HG03280 (cell line): ENCODE measurements around the gene BGLAP.

Experiments used
- ATAC-seq: cut with Tn5 transposase; IDR thresholded peaks from one replicate; pipeline ENCODE4 v1.9.1; 2021; ENCODE audit warnings: mild to moderate bottlenecking, moderate library complexity; ENCODE audit not compliant: unreplicated experiment

The BGLAP gene

DNA sequence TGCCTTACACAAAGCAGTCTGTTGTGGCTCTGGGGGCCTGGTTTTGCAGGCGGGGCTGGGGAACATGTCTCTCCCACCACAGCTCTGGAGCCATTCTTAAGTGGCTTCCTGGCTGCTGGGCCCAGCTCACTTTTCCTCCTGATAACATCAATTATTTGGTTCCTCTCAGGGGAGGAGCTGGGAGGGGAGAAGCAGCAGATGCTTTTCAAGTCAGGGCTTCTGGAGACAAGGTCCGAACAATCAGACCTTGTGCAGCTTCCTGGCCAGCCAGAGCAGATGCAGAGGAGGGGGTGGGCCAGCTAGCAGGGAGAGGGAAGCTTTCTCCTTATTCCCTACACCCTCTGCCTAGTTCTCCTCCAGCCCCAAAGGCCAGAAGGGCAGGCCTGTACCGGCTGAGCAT is 9.5 kb downstream of the BGLAP start:
- no peak for ATAC-seq

DNA sequence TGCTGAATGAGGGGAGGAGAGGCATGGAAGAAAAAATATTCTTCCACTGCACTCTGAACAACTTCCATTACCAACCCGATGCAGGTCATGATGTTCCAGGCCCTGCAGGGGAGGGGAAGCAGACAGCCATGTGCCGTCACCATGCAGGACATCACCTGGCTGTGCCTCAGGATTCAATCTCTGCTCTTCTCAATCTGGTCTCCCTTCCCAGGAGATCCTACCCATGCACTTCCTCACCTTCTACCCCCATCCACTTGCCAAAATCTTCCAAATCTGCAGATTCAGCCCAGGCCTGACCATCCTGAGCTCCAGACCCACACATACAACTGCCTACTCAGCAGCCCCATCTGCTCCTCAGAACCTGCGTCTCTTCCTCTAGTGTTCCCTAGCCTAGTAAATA is 11.7 kb downstream of the BGLAP start:
- no peak for ATAC-seq

DNA sequence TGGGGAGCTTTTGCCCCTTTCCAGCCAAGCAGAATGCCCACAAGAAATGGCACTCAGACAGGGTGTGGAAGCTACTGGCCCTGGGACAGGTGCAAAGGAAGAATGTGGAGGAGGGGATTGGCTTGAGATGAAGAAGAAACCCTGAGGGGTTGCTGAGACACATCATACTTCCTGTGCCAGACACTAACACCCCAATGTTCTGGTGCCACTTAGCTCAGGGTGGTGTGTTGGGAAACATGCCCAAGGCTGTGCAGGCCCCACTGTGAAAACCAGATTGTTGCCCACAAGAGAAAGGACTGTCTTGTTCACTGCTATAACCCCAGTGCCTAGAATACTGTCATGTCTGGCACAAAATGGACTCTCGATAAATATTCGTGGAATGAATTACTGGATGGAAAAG is 15.7 kb downstream of the BGLAP start:
- no peak for ATAC-seq

DNA sequence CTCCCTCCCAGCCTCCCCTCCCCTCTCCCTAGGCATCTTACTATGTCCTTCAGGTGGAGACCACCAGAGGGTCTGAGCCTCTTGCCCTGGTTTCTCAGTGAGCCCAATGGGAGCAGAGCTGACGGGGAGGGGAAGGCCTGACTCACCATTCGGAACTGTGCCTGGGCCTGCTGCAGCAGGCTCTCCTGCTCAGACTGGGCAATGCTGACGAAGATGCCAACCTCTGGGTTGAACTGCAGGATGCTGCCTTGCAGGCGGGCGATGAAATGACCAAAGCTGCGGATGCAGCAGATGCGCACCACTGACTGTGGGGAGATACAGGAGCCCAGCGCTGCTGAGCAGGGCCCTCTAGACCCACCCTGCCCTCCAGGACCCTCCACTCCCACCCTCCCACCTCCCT is 16.9 kb downstream of the BGLAP start:
- no peak for ATAC-seq

DNA sequence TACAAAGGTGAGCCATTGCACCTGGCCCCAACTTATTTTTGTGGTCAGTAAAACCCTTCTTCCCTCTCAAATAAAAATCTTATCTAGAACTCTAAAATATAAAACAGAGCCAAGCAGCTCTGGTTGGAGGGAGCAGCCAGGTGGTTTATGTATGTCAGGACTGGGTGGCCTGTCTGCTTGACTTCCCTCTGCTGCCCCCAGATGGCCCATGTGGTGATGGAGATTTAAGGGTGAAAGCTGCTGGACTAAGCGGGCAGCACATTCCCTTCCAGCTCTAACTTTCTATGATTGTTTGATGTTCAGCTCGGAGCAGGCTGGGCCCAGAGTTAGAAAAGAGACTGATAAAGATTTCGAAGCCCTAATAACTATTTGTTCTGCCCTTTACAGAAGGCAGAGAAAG is 17.8 kb downstream of the BGLAP start:
- ATAC-seq = no peak

DNA sequence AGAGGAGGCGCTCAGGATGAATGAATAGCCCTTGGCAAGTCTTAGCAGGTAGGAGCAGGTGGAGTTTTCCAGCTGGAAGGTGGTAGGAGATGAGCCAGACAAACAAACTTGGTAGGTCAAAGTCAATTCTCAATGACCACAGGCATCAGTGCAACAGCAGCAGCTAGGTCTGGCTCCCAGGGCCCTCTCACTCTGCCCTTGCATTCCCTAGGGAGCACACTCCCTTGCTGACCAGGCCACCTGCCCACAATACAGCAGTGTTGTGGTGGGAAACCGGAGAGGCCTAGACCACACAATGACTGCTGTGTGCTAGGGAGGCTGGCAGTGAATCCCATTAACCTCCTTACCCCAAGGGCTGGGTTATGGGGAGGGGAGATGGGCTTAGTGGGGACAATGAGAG is 18.9 kb downstream of the BGLAP start:
- ATAC-seq = no peak

DNA sequence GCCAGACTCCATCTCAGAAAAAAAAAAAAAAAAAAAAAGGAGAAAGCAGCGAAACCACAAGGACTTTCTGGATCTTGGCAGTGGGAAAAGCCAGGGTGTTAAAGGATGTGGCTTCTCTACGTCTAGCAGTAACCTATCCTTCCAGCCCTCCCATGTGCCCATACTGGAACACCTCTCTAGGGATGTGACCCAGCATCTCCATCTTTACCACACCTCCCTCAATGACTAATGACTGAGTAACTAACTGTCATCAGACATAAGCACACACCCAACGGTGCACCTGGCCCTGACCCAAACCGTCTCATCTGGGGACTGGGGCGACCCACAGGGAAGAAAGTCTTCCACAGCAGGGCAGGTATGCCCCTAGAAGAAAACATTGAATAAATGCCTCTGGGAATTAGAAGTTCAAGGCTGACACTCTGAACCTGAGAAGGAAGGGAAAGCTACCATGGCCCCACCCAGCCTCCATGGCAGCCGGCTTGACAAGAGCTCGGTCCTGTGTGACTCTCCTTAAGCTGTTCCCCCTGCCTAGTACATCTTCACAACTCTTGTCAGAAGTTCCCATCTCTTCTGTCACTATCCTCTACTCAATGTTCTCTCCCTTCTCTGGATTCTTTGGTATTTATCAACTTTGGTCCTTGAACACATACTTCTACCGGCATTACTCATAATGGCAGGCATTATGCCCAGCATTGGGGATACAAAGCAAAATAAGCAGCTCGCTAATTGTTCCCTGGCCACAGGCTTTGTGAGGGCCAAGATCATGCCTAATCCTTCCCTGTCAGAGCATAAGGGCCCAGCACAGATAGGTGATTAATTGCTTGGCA is 20.7 kb downstream of the BGLAP start:
- no peak for ATAC-seq

DNA sequence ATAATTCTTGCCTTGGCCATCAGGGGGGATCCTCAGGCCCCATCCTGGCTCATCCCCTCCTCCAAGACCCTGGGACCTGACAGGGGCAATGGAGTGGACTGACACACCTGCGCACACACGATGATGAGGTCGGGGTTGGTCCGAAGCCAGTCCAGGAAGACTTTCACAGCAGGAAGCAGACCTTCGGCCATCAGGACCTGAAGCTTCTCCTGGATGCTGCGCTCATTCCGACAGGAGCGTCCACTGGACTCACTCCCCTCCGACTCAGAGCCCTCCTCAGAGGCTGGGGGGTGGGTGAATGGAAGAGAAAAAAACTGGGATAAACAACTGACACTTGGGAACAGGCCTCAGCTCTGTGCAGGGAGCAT is 21.3 kb downstream of the BGLAP start:
- no peak for ATAC-seq

DNA sequence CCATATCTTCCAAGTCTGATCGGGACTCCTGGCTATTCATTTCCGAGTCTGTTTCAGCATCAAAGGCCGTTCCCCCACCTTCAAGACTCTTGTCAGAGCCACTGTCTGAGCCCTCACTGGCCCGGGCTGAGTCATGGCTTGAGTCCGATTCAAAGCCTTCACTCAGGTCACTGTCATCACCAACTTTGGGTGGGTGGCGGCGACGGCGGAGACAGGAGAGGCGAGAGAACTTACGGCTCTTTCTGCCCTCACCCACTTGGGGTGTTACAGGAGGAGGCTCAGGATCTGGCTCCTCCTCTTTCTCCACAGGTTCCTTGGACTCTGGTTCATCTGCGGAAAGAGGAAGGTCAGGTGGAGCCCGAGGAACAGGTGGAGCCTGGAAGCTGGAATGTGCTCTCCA is 24.1 kb downstream of the BGLAP start:
- no peak for ATAC-seq

DNA sequence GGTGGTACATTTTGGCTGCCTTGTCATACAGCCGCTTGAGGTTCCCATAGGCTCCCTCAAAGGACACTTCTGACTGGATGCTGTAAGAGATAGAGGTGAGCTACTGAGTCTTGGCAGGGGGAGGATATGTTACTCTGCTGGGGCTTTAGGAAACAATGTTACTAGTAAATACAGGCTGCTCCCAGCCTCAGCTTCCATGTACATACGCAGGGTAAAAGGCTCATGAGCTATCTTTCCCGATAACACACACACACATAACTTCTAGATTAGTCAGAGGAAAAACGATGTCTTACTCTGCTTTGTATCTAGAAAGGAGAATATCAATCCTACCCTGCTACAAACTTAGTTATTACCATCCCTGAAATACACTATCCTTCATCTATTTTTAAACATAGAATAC is 26.4 kb downstream of the BGLAP start:
- ATAC-seq = no peak

DNA sequence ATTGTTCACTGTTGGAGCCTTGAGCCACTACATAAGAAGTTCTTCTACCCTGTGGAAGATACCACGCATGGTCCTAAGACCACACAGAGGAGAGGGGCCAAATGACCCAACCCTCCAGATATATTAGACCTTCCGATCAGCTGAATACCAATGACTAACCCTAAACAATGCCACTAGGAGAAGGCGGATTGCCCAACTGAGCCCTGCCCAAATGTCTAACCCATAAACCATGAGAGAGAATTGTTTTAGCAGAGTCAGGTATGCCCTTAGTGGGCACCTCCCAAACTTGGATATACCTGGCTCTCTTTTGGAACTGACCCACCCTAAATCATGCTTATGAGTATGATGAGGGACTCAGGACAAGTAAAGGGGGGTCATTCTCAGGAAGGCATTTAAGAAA is 28.3 kb downstream of the BGLAP start:
- ATAC-seq = no peak

DNA sequence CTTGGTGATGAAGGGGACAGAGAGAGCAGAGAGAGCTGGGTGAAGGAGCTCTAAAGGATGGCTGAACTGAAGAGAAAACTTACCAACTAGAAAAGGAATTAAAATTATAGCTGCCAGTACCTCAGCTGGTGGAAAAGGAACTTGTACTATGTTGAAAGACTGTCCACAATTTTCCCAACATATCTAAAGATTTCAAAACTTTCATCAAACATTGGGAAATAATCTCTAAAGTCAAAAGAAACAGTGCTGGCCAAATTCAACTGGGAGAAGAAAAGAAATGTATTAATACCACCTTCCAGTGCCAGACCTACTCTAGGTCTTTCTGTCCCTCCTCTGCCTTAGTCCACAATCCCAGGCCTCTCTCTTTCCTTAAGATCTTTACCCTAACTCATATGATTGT is 34.5 kb downstream of the BGLAP start:
- no peak for ATAC-seq

DNA sequence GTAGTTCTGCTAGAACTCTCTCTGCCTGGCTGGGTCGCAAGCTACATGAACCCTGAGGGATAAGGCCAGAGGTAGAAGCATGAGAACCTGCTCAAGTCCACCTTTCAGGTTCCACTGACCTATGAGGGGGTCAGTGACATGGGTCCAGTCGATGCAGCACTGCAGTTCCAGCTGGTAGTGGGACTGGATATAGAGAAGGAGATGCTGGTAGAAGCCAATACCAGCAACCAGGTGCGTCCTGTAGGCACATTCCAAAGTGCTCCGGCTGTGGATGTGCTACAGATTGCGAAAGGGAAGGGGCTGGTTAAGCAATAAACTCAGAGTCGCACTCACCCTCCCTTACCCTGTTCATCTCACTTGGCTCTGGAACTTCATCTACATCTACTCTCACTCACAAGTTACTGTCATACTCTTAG is 35.0 kb downstream of the BGLAP start:
- no peak for ATAC-seq

DNA sequence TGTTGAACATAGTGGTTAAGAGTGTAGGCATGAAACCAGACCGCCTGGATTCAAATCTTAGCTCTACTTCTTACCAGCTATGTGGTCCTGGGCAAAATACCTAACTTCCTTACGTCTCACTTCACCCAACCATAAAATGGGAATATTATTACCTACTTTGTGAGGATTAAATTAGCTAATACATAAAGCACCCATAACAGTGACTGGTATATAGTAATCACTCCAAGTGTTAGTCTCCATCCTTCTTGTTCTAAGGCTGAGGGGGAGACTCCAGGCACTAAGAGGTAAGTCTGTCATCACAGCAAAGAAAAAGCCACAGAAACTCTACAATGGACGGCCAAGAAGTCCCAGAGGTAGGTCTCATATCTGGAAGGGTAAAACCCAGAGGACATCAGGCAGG is 37.9 kb downstream of the BGLAP start:
- no peak for ATAC-seq

DNA sequence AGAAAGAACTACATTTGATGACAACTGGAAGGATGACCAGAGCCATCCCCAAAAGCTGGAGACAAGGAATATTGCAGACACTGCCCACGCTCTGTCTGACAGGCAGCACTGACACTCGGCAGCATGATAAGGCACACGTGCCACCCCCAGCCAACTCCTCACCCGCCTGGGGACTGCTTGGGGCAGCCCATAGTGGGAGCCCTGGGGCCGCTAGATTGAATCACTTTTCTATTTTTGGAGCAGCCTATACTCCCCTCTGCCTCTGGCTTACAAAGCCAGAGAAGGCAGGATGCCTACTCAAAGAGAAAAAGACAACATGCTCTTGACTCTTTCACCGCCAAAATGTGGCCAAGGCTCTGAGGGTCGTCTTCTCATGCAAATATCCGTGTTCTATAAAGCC is 39.3 kb downstream of the BGLAP start:
- peak; percentile 43 for ATAC-seq

DNA sequence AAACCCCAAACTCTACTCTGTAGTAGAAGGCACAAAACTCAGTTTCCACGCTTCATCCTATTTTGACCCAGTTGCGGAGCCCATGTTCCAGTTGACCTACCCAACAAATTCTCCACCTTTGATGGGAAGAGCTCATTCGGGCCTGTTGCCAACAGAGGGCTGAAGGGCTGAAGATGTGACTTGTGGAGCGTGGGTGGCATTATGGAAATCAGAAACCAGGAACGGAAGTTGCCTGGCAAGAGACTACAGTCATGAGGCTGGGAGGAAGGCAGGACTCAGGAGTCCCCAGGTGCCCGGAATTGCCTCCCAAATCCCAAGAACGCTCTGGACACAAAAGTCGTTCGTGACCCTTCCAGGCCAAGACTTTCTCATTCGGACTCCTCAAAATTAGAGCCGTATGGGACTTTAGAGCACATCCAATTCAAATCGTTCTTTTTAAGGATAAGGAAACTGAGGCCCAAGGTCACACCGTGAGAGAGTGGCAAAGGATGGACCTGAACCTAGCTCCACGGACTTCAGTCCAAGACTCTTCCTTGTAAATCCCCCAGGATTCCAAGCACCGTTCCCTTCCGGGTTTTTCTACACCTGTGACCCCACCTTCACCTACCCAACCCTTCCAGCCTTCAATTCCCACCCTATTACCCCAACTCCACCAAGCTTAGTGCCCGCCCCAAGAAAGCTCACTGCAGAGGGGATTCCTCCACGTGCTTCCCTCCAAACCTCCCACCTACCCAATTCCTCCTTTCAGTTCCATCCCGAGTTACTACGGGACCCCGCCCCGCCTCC is 39.9 kb downstream of the BGLAP start:
- peak; percentile 11 for ATAC-seq

DNA sequence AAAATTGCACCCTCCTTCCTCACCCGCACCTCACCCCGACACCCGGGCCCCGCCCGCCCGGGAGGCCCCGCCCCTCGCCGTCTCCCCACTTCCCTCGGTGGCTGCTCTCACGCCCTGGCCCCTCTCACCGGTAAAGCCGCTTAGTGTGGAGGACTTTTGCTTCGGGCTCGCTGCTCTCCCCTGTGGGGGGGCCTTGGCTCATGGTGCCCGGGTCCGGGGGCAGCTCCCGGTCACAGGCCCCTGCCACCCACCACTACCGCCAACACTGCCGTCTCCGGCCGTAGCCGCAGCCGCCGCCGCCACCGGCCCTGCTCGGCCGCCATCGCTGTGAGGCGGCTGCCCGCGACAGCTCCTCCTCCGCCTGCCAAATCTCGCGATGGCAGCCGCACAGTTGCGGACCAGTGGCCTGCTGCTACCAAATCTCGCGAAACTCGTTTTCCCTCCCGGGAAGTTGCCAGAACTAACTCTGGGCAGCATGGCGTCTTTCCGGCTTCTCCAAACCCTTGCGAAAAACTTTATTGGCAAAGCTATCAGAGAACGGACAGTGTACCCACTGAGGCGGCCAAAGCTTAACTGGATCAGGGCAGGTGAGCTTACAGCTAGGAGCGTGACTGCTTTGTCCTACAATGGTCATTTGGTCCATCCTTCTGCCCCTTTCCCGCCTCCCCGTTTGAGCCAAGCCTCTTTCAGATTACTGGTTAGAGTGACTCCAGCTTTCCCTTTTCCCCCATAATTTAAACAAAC is 40.7 kb downstream of the BGLAP start, which contains the start of gene SMG5:
TSS of gene SMG5 (minus strand) at position 347 of the 744 bp plus-strand sequence. CDS start at position 202, 145 bp downstream.
- peak; percentile 82 for ATAC-seq

DNA sequence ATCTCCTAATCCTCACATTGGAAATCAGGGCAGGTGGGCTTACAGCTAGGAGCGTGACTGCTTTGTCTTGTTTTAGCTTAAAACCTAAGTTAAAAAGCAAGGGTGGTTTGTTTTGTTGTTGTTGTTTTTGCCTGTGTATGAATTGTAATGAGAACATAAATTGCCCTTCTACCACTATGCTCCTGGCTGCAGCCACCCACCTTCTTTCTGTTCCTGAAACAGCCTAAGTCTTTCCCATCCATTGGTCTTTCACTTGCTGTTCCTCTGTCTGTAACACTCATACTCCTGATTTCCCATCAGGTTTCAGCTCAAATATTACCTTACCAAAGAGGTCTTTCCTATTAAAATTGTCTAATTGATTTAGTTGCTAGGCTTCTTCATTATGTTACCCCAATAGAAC is 41.5 kb downstream of the BGLAP start:
- no peak for ATAC-seq

DNA sequence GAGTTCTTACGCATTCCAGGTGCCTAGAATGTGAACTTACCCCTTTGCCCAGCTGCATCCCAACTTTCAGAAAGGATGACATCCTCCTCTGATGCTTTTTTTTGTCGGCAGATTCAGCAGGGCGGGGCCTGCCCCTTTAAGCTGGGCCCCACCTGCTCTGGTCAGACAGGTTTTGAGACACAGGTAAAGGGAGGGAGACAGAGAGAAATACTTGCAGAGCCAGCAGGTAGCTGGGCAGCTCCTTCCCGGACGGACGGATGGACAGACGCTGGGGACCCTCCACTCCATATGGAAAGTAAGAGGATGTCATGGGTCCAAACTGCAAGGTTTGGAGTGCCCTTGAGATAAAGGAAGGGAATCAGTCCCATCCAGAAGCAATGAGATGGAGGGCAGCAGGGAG is 42.1 kb downstream of the BGLAP start, which contains the start of gene TMEM79:
TSS of gene TMEM79 (plus strand) at position 214 of the 400 bp plus-strand sequence. CDS start 902 bp downstream, outside the sequence.
- ATAC-seq = no peak

DNA sequence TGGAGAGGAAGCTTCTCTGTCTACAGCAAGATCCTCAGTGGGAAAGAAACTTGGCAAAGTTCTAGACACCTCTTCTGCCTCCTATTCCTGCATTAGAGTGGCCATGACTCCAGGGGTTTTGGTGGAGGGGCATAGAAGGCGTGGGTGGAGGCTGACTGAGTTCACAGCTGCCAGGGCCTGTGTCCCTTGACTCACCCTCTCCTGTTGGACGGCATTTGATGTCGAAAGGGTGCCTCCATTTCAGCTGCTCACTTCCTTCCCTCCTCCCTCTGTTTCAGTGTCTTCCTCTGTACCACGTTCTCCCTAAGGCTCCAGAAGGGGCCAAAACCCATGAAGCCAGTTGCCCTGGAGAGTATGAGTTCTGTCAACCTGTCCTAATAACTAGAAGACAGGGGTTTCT is 42.8 kb downstream of the BGLAP start:
- no peak for ATAC-seq

DNA sequence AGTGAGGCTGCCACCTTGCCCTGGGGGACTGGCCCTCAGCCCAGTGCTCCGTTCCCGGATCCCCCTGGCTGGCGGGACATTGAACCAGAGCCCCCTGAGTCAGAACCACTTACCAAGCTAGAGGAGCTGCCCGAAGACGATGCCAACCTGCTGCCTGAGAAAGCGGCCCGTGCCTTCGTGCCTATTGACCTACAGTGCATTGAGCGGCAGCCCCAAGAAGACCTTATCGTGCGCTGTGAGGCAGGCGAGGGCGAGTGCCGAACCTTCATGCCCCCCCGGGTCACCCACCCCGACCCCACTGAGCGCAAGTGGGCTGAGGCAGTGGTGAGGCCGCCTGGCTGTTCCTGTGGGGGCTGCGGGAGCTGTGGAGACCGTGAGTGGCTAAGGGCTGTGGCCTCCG is 43.5 kb downstream of the BGLAP start:
- no peak for ATAC-seq
